ENCODE measurements around the gene ADCY6.

- TF ChIP-seq, protein P1, sequence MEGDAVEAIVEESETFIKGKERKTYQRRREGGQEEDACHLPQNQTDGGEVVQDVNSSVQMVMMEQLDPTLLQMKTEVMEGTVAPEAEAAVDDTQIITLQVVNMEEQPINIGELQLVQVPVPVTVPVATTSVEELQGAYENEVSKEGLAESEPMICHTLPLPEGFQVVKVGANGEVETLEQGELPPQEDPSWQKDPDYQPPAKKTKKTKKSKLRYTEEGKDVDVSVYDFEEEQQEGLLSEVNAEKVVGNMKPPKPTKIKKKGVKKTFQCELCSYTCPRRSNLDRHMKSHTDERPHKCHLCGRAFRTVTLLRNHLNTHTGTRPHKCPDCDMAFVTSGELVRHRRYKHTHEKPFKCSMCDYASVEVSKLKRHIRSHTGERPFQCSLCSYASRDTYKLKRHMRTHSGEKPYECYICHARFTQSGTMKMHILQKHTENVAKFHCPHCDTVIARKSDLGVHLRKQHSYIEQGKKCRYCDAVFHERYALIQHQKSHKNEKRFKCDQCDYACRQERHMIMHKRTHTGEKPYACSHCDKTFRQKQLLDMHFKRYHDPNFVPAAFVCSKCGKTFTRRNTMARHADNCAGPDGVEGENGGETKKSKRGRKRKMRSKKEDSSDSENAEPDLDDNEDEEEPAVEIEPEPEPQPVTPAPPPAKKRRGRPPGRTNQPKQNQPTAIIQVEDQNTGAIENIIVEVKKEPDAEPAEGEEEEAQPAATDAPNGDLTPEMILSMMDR (conservative IDR thresholded peaks at IDR 0.05; ENCODE audit: low read length) = no peak
- TF ChIP-seq EZH2phosphoT487 (IDR thresholded peaks at IDR 0.05; ENCODE audit: borderline replicate concordance, low read depth, low read length) = no peak
Measured at GRCh38 chr12:48807981-48808380, 19.1 kb upstream of the ADCY6 start.
